Left ventricle myocardium inferior (tissue), 1 donor: ENCODE measurements around the gene ABCA4. TPM values are rescaled to one million over a fixed set of nuclear protein-coding genes. Genes with fewer than 3 reads are reported as not detected.
"Not testable (repeated sequence)": the region's sequence is repeated elsewhere in the genome, so short reads cannot be mapped to it uniquely, and the experiment has no call there.

ENCODE experiments used
- DNase-seq: peaks from one replicate; pipeline ENCODE4 v3.0.0-alpha.2; 2020
- H3K27ac ChIP-seq: fragments of 200-600 bp; replicated peaks from 2 replicates; pipeline ENCODE4 v1.8.0; 2021
- H3K27me3 ChIP-seq: fragments of 200-600 bp; 2 replicates; pipeline ENCODE4 v1.8.0; 2021; ENCODE audit warnings: low read depth
- H3K36me3 ChIP-seq: fragments of 200-600 bp; 2 replicates; pipeline ENCODE4 v1.8.0; 2021
- H3K4me1 ChIP-seq: fragments of 200-600 bp; 2 replicates; pipeline ENCODE4 v1.8.0; 2021
- H3K4me3 ChIP-seq: fragments of 200-600 bp; 2 replicates; pipeline ENCODE4 v1.8.0; 2021; ENCODE audit warnings: mild to moderate bottlenecking, moderate library complexity
- H3K9me3 ChIP-seq: fragments of 200-600 bp; replicated peaks from 2 replicates; pipeline ENCODE4 v1.8.0; 2021
- CTCF ChIP-seq: fragments of 200-600 bp; IDR thresholded peaks from 2 replicates; pipeline ENCODE4 v1.8.0; 2021; ENCODE audit warnings: antibody characterized with exemption, mild to moderate bottlenecking, borderline replicate concordance
- intact Hi-C: fragments of 100-400 bp; cut with micrococcal nuclease; formaldehyde crosslinking; loops from one replicate; pipeline ENCODE4 v1.11.0; 2022
- total RNA-seq: library from RNA; stranded (reverse); fragmentation: NEBNext Ultra II Directional; extraction: Animal tissue kit (Norgen Biotek cat#: 25700); gene quantifications from one replicate; pipeline ENCODE4 v1.2.1, GENCODE V29; 2021
- donor health status: DM: no; HTN: yes; CAD: no; lungs with severe emphysema.

The ABCA4 gene
- total RNA-seq, 1 donor from 2014 or later = 0.11 TPM

GRCh38 chr1:94156096-94156625 lies 35.2 kb upstream of the ABCA4 start:
- Histone ChIP-seq H3K27ac (peak overlapping the region; percentile 65), H3K36me3 (no peaks in the 10 kb centered on the region), H3K9me3 (peaks cover 10% of the 10 kb centered on the region), H3K27me3 (no peaks in the 10 kb centered on the region), H3K4me3 (no peak overlapping the region), H3K4me1 (peaks cover 16% of the 10 kb centered on the region)
- TF ChIP-seq CTCF = no peak
- intact Hi-C loops = loop anchor here (10.0 kb wide), 1 partner anchor 81 kb away; no protein-coding TSS in a partner anchor
- DNase-seq = no peak

GRCh38 chr1:94154989-94155388 lies 34.0 kb upstream of the ABCA4 start:
- no peak for DNase-seq
- peak overlapping the region; percentile 65 for H3K27ac ChIP-seq
- no peaks in the 10 kb centered on the region for H3K36me3 ChIP-seq
- no peak overlapping the region for H3K4me3 ChIP-seq
- TF ChIP-seq CTCF = no peak
- no peaks in the 10 kb centered on the region for H3K27me3 ChIP-seq
- peaks cover 5% of the 10 kb centered on the region for H3K4me1 ChIP-seq
- intact Hi-C loops = loop anchor here (10.0 kb wide), 1 partner anchor 80 kb away; no protein-coding TSS in a partner anchor
- peaks cover 10% of the 10 kb centered on the region for H3K9me3 ChIP-seq

- Histone ChIP-seq H3K4me3 (no peak overlapping the region), H3K27me3 (no peaks in the 10 kb centered on the region), H3K36me3 (no peaks in the 10 kb centered on the region), H3K9me3 (peaks cover 10% of the 10 kb centered on the region), H3K4me1 (peaks cover 5% of the 10 kb centered on the region), H3K27ac (no peak overlapping the region)
- intact Hi-C loops = loop anchor here (10.0 kb wide), 1 partner anchor 78 kb away; no protein-coding TSS in a partner anchor
- TF ChIP-seq CTCF = no peak
- DNase-seq = no peak
Measured at GRCh38 chr1:94153133-94153532, 32.2 kb upstream of the ABCA4 start.

- DNase-seq, intact Hi-C loops, H3K27me3 ChIP-seq, H3K9me3 ChIP-seq, H3K4me1 ChIP-seq, H3K36me3 ChIP-seq, H3K4me3 ChIP-seq, H3K27ac ChIP-seq: not testable (repeated sequence)
Measured at GRCh38 chr1:94149166-94149565, 28.2 kb upstream of the ABCA4 start.

GRCh38 chr1:94146273-94146672 lies 25.3 kb upstream of the ABCA4 start:
- no peak overlapping the region for H3K27ac ChIP-seq
- DNase-seq = no peak
- H3K9me3 ChIP-seq = no peaks in the 10 kb centered on the region
- TF ChIP-seq CTCF = no peak
- H3K27me3 ChIP-seq = no peaks in the 10 kb centered on the region
- no peak overlapping the region for H3K4me3 ChIP-seq
- no peaks in the 10 kb centered on the region for H3K36me3 ChIP-seq
- intact Hi-C loops = no loop called here
- peaks cover 3% of the 10 kb centered on the region for H3K4me1 ChIP-seq

GRCh38 chr1:94144836-94145235 lies 23.9 kb upstream of the ABCA4 start:
- Histone ChIP-seq H3K27me3 (no peaks in the 10 kb centered on the region), H3K36me3 (no peaks in the 10 kb centered on the region), H3K9me3 (no peaks in the 10 kb centered on the region), H3K27ac (no peak overlapping the region), H3K4me3 (no peak overlapping the region), H3K4me1 (peaks cover 3% of the 10 kb centered on the region)
- intact Hi-C loops = no loop called here
- DNase-seq = no peak
- TF ChIP-seq CTCF = no peak
